ENCODE measurements around the gene HPCAL1.

Gene HPCAL1

DNA sequence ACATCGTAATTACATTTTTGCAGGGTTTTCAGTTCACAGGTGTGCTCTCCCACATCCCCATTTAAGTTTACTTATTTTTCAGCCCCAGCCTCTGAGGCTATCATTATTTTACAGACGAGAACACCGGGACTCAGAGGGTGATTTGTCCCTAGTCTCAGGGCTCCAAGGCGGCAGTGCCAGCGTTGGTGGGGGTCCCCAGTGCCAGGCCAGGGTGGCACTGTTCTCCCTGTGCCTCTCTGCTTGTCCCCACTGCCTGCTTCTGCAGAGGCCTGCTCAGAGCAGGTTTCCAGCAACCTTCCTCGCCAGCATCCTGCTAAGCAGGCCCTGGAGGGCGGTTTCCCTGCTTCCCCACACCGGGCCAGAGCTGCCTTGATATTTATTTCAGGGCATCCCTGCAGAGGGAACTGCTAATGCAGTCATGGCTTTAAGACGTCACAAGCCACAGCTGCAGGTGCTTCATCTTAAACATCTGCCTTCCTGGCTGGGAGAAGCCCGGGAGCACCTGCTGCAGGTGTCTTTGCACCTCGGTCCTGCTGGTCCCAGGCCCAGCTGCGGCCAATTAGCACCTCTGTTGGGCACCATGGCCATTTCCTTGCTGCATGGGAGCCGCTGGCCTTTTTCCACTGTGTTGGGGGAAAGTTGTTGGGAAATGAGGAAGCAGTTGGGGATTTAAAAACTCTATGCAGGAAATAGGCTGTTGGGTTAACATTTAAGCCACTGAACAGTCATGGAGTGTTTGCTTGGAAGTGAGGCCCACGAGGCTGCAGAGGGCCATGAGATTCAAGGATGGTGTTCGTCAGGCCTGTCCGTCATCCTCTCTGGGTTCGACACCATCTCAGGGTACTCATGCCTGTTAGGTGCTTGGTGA is 22.8 kb downstream of the HPCAL1 start:
- TF ChIP-seq, protein P1, sequence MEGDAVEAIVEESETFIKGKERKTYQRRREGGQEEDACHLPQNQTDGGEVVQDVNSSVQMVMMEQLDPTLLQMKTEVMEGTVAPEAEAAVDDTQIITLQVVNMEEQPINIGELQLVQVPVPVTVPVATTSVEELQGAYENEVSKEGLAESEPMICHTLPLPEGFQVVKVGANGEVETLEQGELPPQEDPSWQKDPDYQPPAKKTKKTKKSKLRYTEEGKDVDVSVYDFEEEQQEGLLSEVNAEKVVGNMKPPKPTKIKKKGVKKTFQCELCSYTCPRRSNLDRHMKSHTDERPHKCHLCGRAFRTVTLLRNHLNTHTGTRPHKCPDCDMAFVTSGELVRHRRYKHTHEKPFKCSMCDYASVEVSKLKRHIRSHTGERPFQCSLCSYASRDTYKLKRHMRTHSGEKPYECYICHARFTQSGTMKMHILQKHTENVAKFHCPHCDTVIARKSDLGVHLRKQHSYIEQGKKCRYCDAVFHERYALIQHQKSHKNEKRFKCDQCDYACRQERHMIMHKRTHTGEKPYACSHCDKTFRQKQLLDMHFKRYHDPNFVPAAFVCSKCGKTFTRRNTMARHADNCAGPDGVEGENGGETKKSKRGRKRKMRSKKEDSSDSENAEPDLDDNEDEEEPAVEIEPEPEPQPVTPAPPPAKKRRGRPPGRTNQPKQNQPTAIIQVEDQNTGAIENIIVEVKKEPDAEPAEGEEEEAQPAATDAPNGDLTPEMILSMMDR (IDR thresholded peaks at IDR 0.05; ENCODE audit: control insufficient read depth, insufficient read depth, low read depth, low read length, missing control alignments): no peak
- DNase-seq (ENCODE audit: low read depth): no peak
- H3K4me3 ChIP-seq (ENCODE audit: control insufficient read depth, low read depth, low read length): no peak overlapping the region

DNA sequence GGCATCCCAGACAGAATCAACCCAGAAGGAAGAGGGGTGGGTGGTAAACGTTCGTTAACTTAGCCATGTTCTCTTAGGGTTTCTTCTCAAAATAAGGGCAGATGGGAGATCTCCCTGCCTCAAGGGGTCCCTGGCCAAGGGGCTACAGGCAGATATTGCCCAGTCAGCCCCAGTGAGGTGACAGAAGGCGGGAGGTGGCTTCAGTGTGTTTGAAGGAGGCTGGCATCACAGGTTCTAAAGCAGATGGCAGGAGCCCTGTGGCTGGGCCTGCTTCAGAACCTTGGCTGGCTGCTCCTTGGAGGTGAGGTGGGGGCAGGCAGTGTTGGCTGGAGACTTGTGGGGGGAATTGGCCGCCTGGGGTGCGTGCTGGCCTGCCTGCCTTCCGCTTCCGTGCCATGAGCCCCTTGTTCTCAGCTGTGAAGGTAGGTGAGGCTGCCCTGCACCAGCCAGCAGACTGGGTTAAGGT is 23.5 kb downstream of the HPCAL1 start:
- TF ChIP-seq, protein P1 (IDR thresholded peaks at IDR 0.05; ENCODE audit: control insufficient read depth, insufficient read depth, low read depth, low read length, missing control alignments): no peak
- no peak overlapping the region for H3K4me3 ChIP-seq (ENCODE audit: control insufficient read depth, low read depth, low read length)
- DNase-seq (ENCODE audit: low read depth): no peak

DNA sequence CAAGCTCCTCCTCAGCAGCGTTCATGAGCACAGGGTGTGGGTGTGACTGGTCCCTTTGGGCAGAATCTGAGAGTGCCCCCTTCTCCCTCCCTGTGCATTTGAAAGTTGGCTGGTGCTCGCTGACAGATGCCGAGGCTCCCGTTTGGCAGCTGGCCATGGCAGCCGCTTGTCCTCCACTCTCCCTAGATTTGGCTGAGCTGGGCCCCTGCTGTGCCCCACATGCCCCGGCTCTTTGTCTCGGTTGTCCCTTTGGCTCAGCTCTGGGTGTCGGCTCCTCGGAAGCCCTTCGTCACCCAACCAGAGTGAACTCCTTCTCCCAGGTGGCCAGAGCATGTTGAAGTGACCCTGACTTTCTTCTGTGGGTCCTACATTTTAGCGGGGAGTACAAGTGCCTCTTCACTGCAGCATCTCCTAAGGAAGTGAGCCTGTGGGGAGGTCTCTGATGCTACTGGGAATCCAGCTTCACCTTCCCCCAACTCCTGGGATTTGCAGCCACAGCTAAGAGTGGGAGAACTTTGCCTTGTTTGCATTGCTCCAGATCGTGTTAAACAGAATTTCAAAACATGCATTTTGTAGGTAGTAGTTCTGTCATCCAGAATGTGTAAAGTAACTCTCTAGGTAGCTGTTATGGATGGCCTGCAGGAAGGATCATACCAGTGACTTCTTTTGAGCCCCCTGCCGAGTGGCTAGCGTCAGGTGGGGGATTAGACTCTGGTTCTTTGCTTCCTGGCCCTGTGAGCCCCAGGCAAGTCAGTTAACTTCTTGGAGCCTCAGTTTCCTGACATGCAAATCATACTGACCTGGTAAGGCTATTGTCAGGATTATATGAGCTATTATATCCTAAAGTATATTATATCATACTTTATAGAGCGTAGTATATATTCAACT is 24.2 kb downstream of the HPCAL1 start:
- no peak for DNase-seq (ENCODE audit: low read depth)
- H3K4me3 ChIP-seq (ENCODE audit: control insufficient read depth, low read depth, low read length): no peak overlapping the region
- TF ChIP-seq, protein P1 (IDR thresholded peaks at IDR 0.05; ENCODE audit: control insufficient read depth, insufficient read depth, low read depth, low read length, missing control alignments): no peak

DNA sequence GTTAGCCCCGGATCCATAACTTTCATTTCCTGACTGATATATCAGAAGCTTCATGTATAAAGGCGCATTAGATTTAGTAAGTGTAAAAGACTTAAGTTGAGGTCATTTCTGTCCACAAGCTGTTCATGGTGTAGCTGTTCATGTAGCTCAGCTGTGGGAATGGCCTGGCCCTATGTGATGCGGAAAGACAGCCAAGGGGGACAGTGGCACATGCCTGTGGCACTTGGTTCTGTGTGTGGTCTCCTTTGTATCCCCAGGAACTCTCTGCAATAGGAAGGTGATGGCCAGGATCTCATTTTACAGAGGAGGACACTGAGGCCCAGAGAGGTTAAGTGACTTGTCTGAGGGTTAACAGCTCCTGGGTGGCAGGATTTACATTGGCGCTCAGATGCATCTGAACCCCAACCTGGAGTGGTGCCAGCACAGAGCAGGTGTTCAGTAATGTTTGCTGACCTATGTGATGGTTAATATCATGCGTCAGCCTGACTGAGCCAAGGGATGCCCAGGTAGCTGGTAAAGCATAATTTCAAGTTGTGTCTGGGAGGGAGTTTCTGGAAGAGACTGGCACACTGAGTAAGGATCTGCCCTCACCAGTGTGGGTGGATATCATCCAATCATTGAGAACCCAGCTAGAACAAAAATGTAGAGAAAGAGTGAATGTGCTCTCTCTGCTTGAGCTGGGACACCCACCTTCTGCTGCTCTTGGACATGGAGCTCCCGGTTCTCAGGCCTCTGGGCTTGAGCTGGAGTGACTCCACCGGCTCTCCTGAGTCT is 25.4 kb downstream of the HPCAL1 start:
- no peak overlapping the region for H3K4me3 ChIP-seq (ENCODE audit: control insufficient read depth, low read depth, low read length)
- TF ChIP-seq, protein P1 (IDR thresholded peaks at IDR 0.05; ENCODE audit: control insufficient read depth, insufficient read depth, low read depth, low read length, missing control alignments): no peak
- DNase-seq (ENCODE audit: low read depth): no peak

DNA sequence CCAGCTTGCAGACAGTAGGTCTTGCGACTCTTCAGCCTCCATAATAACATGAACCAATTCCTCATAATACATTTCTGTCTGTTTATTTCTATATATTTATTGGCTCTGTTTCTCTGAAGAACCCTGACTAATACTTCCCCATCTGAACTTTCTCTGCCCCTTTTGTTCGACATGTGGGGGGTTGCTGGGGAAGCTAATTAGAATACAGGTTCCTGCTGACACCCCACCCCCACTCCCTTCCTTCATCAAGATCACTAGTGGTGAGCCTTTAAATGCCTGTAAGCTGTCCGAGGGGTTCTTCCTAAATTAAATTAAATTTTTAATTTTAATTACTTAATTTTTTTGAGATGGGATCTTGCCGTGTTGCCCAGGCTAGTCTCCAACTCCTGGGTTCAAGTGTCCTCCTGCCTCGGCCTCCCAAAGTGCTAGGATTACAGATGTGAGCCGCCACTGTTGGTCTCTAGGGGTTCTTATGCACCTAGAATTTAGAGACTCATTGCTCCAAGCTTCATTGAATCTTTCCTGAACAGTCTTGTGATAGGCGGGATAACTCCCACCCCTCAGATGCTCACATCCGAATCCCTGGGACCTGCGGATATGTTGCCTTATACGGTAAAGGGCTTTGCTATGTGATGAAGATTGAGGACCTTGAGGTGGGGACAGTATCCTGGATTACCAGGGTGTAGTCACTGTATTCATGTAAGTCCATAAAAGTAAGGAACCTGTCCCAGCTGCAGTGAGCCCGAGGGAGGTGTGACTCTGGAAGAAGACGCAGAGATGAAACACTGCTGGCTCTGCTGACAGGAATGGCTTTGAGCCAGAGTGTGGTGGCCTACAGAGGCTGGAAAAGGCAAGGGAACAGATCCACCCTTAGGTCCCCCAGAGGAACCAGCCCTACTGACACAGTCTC is 26.2 kb downstream of the HPCAL1 start:
- H3K4me3 ChIP-seq (ENCODE audit: control insufficient read depth, low read depth, low read length): no peak overlapping the region
- TF ChIP-seq, protein P1 (IDR thresholded peaks at IDR 0.05; ENCODE audit: control insufficient read depth, insufficient read depth, low read depth, low read length, missing control alignments): no peak
- DNase-seq (ENCODE audit: low read depth): no peak
